OCI-LY1 (cell line): ENCODE data around the gene UTF1.

Experiments used
- CTCF ChIP-seq: fragments of 200-600 bp; sonication (generic), shearing (Covaris generic); IDR thresholded peaks from 2 replicates; pipeline ENCODE4 v1.5.1; 2017; ENCODE audit warnings: mild to moderate bottlenecking, antibody characterized with exemption, low read length, moderate library complexity, mixed read lengths
- EZH2 ChIP-seq: fragments of 200-600 bp; sonication (generic), shearing (Covaris generic); IDR thresholded peaks from 2 replicates; pipeline ENCODE4 v1.8.0; 2017; ENCODE audit warnings: borderline replicate concordance, mixed run types, mild to moderate bottlenecking, antibody characterized with exemption, low read length, moderate library complexity, mixed read lengths

- TF ChIP-seq CTCF (no peak), EZH2 (no peak)
Measured at GRCh38 chr10:133225707-133226191, 4.3 kb upstream of the UTF1 start.
